GM18520 (cell line): ENCODE data around the gene MCCD1.
"Not testable (repeated sequence)": the region's sequence is repeated elsewhere in the genome, so short reads cannot be mapped to it uniquely, and the experiment has no call there.

Experiments
- ATAC-seq: cut with Tn5 transposase; IDR thresholded peaks from one replicate; pipeline ENCODE4 v1.9.1; 2021; ENCODE audit not compliant: unreplicated experiment

MCCD1 gene

GRCh38 chr6:31528821-31529328 is at the start of gene MCCD1:
MCCD1 (plus strand) TSS chr6:31528962; CDS start chr6:31529015, 53 bp downstream.
- no peak for ATAC-seq

- no peak for ATAC-seq
Measured at GRCh38 chr6:31479151-31479932, 49.4 kb upstream of the MCCD1 start.

- no peak for ATAC-seq
Measured at GRCh38 chr6:31479933-31480535, 48.7 kb upstream of the MCCD1 start.

GRCh38 chr6:31480574-31480973 is 48.2 kb upstream of the MCCD1 start:
- ATAC-seq, result no peak

- ATAC-seq, result no peak
Measured at GRCh38 chr6:31483392-31483791, 45.4 kb upstream of the MCCD1 start.

- no peak for ATAC-seq
Measured at GRCh38 chr6:31485055-31485454, 43.7 kb upstream of the MCCD1 start.

- not testable (repeated sequence) for ATAC-seq
Measured at GRCh38 chr6:31486065-31486837, 42.5 kb upstream of the MCCD1 start.

DNA sequence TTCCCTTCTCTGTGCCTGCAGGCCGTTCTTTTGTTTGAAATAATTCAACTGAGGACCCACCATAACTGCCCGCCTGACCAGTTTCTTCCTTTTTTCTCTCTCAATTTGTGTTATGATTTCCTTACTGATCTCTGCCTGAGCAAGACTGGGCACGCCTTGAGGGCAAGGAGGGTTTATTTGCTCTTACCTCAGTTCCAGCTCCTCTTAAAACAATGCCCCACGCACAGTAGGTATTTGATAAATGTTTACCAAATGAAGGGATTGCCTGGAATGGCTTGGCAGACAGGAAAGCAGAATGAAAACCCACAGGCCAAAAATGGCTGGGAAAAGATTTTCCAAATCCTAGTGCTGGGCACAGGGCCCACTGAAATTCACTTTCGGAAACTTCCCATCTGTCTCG is 41.1 kb upstream of the MCCD1 start:
- ATAC-seq, result not testable (repeated sequence)

DNA sequence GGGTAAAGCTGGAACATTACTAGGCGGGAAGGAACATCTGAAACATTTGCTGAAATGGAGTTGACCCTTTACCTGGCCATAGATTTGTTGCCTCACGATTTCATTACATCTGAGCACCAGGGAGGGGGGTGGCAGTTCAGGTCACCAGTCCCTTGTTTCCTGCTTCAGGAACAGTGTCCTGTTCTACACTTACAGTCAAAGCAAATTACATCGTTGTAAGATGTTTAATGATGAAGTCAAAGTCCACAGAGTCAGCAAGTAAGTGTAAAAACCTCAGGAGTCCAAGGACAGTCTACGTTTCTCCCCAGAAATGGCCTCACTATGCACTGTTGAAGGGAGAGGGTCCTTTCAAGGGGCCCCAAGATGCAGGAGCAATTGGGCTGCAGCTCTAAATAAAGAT is 39.7 kb upstream of the MCCD1 start:
- ATAC-seq, result no peak

DNA sequence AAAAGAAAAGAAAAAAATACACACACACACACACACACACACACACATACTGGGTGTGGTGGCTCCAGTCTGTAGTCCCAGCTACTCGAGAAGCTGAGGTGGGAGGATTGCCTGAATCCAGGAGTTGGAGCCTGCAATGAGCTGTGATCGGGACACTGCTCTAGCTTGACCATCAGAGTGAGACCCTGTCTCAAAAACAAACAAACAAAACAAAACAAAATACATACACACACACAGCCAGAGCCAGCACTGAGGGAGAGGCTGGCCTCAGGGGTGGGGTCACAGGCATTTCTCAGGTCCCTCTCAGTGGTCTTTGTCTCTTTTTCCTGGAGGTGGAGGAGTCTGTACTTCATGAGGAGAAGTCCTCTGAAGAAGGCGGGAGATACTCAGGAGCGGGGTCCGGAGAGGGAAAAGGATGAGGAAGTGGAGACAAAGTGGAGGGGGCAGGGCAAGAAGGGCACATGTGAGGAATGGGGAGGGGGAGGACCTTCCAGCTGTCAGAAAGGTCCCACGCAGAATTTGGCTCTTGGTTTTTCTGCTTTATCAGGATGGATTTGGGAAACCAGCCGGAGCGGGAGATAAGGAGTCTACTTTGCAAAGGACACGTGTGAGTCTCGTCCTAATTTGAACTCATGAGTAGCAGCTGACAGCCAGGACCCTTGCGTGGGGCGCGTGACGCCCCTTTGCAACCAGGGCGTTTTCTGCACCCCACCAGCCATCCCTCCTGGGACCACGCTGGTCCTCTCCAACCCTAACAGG is 38.5 kb upstream of the MCCD1 start:
- ATAC-seq, result no peak

GRCh38 chr6:31493550-31493874 is 35.2 kb upstream of the MCCD1 start:
- not testable (repeated sequence) for ATAC-seq

- peak; percentile 36 for ATAC-seq
Measured at GRCh38 chr6:31493875-31494694, 34.7 kb upstream of the MCCD1 start.

GRCh38 chr6:31495580-31495979 is 33.2 kb upstream of the MCCD1 start:
- no peak for ATAC-seq

DNA sequence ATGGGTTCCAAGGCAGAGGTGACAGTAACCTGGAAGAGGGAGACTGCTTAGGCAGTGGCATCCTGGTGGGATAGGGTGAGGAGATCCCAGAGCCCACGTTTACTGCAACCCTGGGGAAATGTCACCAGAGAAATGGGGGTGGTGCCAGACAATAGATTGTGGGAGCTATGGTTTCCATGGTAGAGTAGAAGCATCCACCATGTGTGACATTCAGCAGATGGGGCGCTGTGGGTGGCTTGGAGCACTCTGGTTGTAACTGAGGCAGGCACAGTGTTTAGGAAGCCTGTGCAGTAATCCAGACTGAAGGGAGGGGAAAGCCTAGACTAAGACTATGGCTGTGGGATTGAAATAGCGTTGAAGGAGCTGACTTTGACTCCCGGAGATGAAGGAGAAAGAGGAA is 31.9 kb upstream of the MCCD1 start:
- not testable (repeated sequence) for ATAC-seq

GRCh38 chr6:31497531-31498476 is 31.0 kb upstream of the MCCD1 start, which contains the start of gene MICB:
MICB (plus strand) TSS chr6:31498145; CDS start chr6:31498194, 49 bp downstream.
- peak; percentile 36 for ATAC-seq

GRCh38 chr6:31498748-31499147 is 30.0 kb upstream of the MCCD1 start:
- no peak for ATAC-seq

GRCh38 chr6:31499648-31500047 is 29.1 kb upstream of the MCCD1 start:
- not testable (repeated sequence) for ATAC-seq

DNA sequence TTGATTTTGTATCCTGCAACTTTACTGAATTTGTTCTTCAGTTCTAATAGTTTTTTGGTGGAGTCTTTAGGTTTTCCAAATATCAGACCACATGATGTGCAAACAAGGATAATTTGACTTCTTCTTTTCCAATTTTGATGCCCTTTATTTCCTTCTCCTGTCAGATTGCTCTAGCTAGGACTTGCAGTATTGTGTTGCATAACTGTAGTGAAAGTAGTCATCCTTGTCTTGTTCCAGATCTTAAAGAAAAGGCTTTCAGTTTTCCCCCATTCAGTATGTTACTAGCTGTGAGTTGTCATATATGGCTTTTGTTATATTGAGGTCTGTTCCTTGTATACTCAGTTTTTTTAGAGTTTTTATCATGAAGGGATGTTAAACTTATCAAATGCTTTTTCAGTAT is 26.2 kb upstream of the MCCD1 start:
- ATAC-seq, result no peak

DNA sequence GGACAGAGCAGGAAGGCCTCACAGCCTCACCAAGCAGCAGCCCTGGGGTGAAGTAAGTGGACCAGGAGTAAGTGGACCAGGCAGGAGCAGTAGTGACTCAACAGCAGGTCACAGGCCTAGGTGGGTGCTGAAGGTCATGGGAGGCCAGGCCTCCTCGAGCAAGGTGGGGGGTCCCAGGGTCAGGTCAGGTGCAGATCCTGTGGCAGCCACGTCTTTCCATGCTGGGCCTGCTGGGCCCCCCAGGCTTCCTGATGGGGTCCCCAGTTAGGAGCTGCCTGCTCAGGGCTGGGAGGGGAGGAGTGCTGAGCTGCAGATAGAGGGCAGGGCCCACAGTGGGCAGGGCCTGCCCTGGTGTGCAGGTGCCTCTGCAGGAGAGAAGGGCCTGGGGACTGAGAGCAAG is 19.7 kb upstream of the MCCD1 start:
- ATAC-seq, result not testable (repeated sequence)
